Stimulated activated CD4-positive, alpha-beta T cell treated with anti-CD3 and anti-CD28 coated beads, Interleukin-12 subunit alpha, Interleukin-12 subunit beta, amount 100 ng/mL, for 48 hours (primary cell): ENCODE results near the gene IDH2.
"Not testable (repeated sequence)": the region's sequence is repeated elsewhere in the genome, so short reads cannot be mapped to it uniquely, and the experiment has no call there.

Experiments
- DNase-seq, 3 donors: peaks; one replicate each; pipeline ENCODE4 v3.0.0-alpha.2; 2020; ENCODE audit warnings: low read depth in 2 of 3, low spot score in 1 of 3

IDH2 gene

GRCh38 chr15:90101969-90102890 lies at the start of gene IDH2:
TSS of gene IDH2 (minus strand) at chr15:90102468. CDS start at chr15:90102390, 78 bp downstream.
- peak; percentile 31 to 71 (median 45) for DNase-seq

- not testable (repeated sequence) for DNase-seq
Measured at GRCh38 chr15:90150551-90150950, 48.3 kb upstream of the IDH2 start.

- no peak for DNase-seq
Measured at GRCh38 chr15:90149609-90150340, 47.5 kb upstream of the IDH2 start.

- not testable (repeated sequence) for DNase-seq
Measured at GRCh38 chr15:90146198-90146761, 44.0 kb upstream of the IDH2 start.

DNA sequence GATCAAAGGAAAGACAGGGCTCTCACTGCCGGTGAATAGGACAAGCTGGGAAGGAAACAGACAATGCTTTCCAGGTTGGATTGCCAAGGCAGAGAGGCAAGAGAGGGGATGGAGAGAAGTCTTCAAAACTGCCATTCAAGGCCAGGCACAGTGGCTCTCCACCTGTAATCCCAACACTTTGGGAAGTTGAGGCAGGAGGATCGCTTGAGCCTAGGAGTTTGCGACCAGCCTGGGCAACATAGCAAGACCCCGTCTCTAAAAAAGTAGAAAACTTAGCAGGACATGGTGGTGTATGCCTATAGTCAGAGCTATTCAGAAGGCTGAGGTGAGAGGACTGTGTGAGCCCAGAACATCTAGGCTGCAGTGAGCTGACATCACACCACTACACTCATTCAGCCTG lies 43.5 kb upstream of the IDH2 start:
- DNase-seq, result no peak

GRCh38 chr15:90145259-90145658 lies 43.0 kb upstream of the IDH2 start:
- no peak for DNase-seq

DNA sequence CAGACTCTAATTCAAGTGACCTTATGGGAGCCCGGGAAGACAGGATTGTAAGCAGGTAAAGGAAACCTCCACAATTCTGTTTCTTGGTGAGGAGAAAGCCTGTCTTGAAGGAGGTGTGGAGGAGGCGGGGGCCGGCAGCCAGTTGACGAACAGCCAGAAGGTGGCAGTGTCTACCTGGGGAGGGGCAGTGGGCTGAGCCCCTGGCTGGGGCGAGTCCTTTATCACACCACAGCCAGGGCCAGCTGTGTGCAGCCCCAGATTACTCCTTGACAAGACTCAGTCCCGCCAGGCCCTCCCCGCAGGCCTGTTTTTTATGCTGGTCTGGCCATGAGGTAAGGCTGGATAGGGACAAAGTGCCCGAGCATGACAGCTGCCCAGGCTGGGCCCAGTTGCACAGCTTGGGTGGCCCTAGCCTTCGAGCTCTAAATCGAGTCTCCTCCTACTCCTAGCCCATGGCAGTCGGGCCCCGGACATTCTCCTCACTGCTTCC lies 40.9 kb upstream of the IDH2 start:
- peak; percentile 60 to 68 (median 61) for DNase-seq

GRCh38 chr15:90142216-90143165 lies 40.2 kb upstream of the IDH2 start:
- no peak for DNase-seq

- DNase-seq, result no peak
Measured at GRCh38 chr15:90141646-90142045, 39.4 kb upstream of the IDH2 start.

- peak in 1 of 3 donors; percentile 20 for DNase-seq
Measured at GRCh38 chr15:90139549-90139948, 37.3 kb upstream of the IDH2 start.

GRCh38 chr15:90138071-90138833 lies 36.0 kb upstream of the IDH2 start:
- no peak for DNase-seq

DNA sequence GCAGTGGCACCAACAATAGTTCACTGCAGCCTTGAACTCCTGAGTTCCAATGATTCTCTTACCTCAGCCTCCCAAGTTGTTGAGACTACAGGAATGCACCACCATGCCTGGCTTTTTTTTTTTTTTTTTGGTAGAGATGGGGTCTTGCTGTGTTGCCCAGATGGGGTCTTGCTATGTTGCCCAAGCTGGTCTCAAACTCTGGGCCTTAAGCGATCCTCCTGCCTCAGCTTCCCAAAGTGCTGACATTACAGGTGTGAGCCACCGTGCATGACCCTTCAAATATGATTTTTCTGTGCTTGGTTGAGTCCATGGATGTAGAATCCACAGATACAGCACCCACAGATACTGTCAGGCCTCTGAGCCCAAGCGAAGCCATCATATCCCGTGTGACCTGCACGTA lies 30.2 kb upstream of the IDH2 start:
- no peak for DNase-seq

GRCh38 chr15:90131848-90132247 lies 29.6 kb upstream of the IDH2 start:
- no peak for DNase-seq

DNA sequence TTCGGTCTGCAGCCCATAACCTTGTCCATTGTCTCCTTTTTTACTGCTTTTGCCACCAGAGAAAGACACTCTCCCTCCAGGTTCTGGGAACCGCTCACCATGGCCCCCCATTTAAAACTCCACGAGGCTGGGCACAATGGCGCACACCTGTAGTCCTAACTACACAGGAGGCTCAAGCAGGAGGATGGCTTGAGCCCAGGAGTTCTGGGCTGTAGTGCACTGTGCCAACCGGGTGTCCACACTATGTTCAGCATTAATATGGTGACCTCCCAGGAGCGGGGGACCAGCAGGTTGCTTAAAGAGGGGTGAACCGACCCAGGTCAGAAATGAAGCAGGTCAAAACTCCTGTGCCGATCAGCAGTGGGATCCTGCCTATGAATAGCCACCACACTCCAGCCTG lies 28.0 kb upstream of the IDH2 start:
- DNase-seq, result no peak

DNA sequence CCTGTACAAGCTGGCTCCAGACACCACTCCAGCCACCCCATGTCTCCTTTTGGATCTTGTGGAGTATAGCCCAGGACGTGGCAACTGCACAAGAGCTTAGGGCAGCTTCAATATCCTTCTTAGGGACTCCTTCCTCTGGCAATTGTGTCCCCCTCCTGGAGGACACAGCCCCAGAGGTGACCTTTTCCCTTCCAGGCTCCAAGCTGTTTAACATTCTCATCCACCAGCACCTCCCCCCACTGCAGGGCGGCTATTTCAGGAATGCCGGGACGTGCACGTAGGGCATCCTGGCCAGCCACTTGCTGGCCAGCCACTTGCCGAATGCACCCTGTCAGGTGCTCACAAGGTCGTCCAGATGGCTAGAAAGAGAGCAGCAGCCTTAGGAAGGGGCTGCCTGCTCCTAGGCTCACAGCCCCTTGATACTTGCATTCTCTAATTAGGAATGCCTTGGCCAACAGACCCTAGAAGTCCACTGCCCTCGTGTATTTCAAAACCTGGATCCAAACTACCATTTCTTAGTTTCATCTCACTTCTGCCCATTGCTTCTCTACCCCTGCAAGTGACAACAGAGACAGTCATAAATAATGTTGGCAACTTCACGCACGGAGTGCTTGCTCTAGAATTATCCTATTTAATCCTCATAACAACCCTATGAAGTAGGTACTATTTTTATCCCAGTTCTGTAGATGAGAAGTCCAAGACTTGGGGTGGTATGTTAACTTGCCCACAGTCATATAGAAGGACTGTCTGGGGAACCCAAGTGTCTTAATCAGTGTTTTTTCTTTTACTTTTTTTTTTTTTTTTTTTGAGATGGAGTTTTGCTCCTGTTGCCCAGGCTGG lies 24.5 kb upstream of the IDH2 start:
- no peak for DNase-seq

DNA sequence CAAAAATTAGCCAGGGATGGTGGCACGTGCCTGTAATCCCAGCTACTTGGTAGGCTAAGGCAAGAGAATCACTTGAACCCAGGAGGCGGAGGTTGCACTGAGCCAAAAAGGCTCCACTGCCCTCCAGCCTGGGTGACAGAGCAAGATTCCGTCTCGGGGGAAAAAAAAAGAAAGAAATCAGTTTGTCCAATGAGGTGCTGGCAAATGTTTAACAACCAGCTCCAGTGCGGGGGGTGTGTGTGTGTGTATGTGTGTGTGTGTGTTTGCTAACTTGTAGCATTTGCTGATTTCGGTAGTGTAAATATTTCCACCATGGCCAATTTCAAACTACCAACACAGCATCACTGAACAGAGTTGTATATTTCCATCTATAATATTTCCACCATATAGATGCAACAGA lies 23.8 kb upstream of the IDH2 start:
- DNase-seq, result no peak

DNA sequence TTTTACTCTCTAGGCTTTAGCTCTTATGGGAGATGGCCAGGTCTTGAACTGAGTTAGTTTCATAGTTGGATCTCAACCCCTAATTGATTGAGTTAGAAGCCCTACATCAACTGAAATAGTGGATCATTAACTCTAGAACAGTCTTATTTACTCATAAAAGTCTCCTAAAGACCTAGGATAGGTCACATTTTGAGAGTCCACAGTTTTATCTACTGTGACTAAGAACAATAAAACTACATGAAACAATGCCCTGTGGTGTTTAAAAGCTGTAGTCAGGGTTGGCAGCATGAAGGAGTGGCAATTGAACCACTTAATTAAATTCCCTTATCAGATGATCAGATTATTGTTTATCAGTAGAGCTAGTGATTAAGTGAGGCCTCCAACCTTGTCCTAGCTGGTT lies 22.2 kb upstream of the IDH2 start:
- DNase-seq, result no peak

GRCh38 chr15:90121086-90121485 lies 18.8 kb upstream of the IDH2 start:
- no peak for DNase-seq

DNA sequence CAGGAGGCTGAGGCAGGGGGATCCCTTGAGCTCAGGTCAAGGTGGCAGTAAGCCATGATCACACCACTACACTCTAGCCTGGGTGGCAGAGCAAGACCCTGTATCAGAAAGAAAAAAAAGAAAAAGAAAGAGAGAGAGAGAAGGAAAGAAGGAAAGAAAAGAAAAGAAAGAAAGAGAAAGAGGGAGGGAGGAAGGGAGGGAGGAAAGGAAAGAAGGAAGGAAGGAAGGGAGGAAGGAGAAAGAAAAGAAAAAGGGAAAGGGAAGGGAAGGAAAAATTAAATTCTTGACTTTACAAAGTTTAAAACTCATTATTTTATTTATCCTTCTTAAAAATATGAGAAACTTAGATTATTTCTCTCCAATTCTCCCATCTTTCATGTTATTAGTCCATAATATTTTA lies 17.1 kb upstream of the IDH2 start:
- no peak for DNase-seq
